GM04504 (cell line): ENCODE data around the gene ASIC1.
"Not testable (repeated sequence)": the region's sequence is repeated elsewhere in the genome, so short reads cannot be mapped to it uniquely, and the experiment has no call there.

Source experiments
- DNase-seq: peaks from one replicate; pipeline ENCODE4 v3.0.0-alpha.2; 2012; ENCODE audit warnings: low read depth

ASIC1 gene

DNA sequence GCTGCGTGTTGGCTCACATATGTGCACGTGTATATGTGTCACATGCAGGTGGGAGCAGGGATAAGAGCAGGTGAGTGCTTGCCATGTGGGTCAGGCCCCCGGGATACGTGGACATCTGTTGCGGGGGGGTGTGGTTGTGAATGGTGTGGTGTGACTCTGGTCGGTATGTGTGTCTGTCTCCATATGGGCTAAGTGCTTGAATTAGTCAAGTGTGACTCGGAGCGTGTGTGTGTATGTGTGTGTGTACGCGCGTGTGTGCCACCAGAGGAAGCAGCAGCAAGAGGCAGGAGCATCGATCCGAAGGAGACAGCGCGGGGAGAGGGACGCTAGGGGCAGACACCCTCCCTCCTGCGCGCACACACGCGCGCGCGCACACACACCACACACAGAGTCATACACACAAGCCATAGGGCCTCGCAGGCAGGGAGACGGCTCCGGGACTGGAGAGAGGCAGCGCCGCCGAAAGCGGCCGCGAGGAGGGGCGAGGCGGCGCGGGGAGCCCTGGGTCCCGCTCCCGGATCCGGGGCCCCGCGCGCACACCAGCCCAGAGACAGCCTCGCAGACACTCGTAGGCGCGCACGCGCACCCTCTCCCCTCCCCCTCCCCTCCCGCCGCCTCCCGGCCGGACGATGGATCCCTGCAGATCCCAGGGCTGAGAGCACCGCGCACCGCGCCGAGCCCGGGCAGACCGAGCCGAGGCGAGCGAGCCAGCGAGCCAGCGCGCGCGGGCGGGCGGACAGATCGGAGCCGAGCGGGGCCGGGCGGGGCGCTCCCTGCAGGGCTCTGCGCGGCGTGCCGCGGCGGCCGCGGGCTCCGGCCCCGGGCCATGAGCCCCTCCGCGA is at the start of gene ASIC1:
Gene ASIC1 (plus strand): TSS at position 597 of the 842 bp plus-strand sequence. CDS start 1,171 bp downstream, outside the sequence.
- DNase-seq = no peak

- DNase-seq = no peak
Observed at GRCh38 chr12:50013361-50014147, 43.8 kb upstream of the ASIC1 start.

GRCh38 chr12:50014342-50014741 is 43.1 kb upstream of the ASIC1 start:
- no peak for DNase-seq

DNA sequence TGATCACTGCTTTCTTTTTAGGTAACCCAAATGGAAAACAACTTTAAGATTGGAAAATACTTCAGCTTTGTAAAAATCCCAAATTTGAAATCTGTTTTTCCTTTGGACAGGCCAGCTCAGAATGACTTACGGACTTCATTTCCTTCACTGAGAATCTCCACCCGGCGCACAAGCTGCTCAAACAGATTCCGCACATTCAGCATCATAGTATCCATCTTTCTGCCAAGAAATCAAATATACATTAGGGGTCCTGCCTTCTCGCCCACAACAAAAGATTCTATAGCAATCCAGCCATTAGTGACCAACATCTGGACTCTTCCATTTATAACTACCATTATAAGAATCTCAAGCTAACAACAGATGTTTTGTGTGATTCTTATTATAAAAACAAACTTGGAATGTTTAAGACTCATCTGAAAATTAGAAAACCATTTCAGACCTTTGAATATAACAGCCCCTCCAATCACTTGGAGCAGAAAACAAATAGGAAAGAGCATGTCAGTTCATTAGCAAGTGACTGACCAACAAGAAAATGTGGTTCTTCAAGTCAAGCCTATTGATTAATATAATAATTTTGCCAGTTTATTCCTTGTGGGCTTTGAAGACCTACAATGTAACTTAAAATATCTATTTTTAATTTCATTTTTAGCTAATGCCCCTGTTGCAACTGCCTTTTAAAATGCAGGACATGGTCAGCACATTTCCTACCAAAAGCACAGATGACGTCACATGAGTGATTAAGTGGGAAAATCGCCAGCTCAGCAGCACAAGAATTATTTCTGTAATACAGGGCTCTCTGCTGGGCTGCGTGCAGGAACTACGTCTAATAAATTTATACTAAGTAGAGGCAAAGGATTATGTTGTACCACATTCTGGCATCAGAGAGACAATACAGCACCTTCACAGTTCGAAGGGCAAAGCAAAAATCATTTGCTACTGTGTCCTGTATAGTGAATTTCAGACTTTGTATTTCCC is 40.6 kb upstream of the ASIC1 start:
- DNase-seq = peak; percentile 71

GRCh38 chr12:50017641-50018040 is 39.8 kb upstream of the ASIC1 start:
- DNase-seq = no peak

- DNase-seq = no peak
Observed at GRCh38 chr12:50018154-50018553, 39.2 kb upstream of the ASIC1 start.

DNA sequence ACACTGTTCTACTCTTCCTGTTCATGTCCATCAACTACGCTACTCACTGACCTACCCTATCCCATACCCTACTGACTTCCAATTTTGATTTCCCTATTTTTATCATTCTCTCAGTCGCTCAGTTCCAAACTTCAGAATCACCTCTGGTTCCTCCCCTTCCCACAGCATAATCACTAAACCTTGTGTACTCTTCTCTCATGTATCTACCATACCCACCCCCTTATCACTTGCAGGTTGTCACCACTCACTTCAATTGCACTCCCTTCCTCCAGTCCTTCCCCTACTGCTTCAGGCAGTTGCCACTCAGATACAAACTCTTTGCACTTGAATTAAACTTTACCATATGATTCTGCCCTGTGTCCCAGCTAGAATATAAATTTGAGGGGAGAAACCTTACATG is 38.4 kb upstream of the ASIC1 start:
- no peak for DNase-seq

DNA sequence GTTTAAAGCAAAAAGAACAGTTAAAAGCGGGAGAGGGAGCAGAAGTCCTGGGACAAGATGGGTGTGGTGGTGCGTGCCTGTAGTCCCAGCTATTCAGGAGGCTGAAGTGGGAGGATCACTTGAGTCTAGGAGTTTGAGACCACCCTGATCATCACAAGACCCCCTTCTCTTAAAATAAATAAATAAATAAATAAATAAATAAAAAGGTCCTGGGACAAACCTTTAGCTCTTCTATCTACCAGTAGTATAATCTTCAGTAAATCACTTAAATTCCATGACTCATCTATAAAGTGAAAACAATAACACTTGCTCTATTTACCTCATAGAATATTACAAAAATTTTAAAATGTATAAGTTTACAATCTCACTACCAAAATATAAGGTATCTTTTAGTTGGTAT is 37.9 kb upstream of the ASIC1 start:
- no peak for DNase-seq

DNA sequence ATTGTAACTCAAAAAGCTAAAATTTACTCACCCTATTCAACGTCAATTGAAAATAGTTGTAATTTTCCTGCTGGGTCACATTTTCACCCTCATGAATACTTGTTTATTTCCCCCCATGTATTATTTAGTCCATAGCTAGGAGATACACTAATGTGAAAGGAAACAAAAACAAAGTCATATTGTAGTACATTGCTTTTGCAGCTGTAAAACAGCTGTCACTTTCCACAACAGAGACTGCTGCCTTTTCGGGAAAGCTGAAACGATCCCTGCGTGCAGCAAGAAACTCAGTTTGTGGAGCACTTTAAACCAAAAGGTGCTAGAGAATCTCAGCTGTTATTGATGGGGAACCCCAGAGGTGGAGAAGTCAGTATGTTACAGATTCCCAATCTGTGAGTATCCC is 36.4 kb upstream of the ASIC1 start:
- DNase-seq = no peak

DNA sequence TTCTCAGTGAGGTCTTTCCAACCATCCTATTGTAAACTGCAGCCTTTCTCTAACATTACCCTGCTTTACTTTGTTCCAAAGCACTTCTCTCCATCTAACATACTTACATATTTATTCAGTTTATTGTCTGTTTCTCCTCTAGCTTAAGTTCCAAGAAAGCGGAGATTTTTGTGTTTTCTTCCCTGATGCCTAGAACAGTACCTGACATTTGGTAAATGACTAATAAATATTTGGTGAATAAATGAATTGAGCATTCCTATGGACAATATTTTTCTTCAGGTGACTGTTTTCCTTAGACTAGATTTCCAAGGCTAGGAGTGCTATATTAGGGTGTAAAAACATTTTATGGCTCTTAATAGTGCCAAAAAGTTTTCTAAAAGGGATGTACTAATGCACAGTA is 34.5 kb upstream of the ASIC1 start:
- no peak for DNase-seq

- no peak for DNase-seq
Observed at GRCh38 chr12:50024227-50024626, 33.2 kb upstream of the ASIC1 start.

GRCh38 chr12:50024805-50025186 is 32.6 kb upstream of the ASIC1 start:
- DNase-seq = no peak

DNA sequence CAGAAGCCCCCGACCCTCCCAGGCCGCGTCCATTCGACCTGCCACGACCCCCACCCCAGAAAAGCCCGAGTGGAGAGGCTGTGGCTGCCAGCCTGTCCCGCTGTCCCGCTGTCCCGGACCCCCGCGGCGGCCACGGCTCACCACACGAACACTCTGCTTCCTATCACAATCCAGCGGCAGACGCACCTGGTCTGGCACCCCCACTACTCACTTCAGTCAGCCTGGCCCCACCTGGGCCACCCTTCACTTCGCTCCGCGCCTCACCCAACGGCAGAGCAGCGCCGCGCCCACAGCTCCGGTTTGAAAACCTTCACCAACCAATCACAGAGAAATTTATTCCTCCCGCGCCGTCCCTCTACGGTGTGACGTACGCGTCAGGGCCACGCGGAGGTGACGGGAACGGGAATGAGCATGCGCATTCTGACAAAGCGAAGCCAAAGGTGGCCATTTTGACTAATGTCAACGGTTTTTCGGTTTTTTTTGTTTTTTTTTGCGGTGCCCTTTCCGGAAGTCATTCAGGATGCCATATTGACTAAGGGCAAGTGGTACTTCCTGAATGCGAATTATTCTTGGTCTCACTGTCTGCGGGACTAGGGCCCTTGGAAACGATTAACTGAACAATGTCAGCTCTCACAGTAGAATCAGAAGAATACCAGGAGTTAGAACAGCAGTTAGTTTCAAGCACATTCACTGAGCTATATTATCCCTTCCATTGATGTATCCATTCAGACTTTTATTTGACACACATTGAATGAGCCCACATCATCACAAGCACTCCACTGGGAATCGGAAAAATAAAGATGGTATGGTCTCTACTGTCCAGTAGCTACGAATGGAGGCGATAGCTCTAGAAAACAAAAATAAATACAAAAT is 32.0 kb upstream of the ASIC1 start, which contains the start of gene RACGAP1:
Gene RACGAP1 (minus strand): TSS at position 308 of the 873 bp plus-strand sequence. CDS start 8,779 bp downstream, outside the sequence.
- peak; percentile 96 for DNase-seq

DNA sequence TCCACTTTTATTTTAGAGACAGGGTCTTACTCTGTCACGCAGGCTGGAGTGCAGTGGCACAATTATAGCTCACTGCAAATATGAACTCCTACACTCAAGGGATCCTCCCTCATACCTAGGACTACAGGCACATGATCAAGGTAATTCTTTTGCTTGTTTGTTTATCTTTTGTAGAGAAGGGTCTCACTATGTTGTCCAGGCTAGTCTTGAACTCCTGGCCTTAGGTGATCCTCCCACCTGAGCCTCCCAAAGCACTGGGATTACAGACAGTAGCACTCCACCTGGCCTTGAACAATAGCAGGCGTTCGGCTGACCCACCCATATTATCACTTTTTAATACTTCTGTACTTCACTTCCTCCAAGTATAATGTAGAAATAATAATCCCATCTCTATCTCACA is 30.7 kb upstream of the ASIC1 start:
- DNase-seq = no peak

GRCh38 chr12:50030449-50030848 is 26.9 kb upstream of the ASIC1 start:
- not testable (repeated sequence) for DNase-seq

- no peak for DNase-seq
Observed at GRCh38 chr12:50032515-50032853, 24.9 kb upstream of the ASIC1 start.

- no peak for DNase-seq
Observed at GRCh38 chr12:50032854-50033581, 24.4 kb upstream of the ASIC1 start.

GRCh38 chr12:50038336-50038735 is 19.1 kb upstream of the ASIC1 start:
- DNase-seq = no peak

DNA sequence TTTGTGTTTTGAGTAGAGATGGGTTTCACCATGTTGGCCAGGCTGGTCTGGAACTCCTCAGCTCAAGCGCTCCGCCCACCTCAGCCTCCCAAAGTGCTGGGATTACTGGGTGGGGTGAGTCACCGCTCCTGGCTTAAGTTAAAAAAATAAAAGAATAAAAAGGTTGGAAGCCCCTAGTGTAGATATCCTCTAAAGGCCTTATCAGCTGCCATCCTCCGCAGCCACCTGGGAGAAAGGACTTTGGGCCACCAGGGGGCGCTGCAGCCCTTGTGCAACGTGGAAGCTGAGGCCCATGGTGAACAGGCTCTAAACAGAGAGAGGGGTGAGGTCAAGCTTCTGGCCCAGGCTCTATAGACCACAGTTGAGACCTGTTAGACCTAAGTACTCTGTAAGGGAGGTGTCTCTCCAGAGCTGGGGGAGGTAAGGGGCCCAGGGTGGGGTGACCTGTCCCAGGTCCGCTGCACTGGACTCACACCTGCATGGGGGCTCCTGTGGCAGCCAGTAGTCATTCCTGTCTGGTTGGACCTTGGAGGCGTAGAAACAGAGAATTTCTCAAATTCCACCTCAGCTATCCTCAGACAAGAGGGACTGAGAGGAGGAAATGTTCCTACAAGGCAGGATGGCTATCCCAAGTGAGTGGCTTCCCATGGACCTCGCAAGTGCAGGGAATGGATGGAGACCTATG is 18.1 kb upstream of the ASIC1 start:
- no peak for DNase-seq

GRCh38 chr12:50040657-50041056 is 16.7 kb upstream of the ASIC1 start:
- DNase-seq = no peak
